Activated CD8-positive, alpha-beta memory T cell treated with anti-CD3 and anti-CD28 coated beads for 48 hours (primary cell): Measurements from ENCODE around the gene MMEL1.
"Not testable (repeated sequence)": the region's sequence is repeated elsewhere in the genome, so short reads cannot be mapped to it uniquely, and the experiment has no call there.

Source experiments
- DNase-seq, 3 experiments: peaks; one replicate each; pipeline ENCODE4 v3.0.0-alpha.2; 2020; ENCODE audit warnings: low read depth in 2 of 3, low spot score in 2 of 3

The MMEL1 gene

DNA sequence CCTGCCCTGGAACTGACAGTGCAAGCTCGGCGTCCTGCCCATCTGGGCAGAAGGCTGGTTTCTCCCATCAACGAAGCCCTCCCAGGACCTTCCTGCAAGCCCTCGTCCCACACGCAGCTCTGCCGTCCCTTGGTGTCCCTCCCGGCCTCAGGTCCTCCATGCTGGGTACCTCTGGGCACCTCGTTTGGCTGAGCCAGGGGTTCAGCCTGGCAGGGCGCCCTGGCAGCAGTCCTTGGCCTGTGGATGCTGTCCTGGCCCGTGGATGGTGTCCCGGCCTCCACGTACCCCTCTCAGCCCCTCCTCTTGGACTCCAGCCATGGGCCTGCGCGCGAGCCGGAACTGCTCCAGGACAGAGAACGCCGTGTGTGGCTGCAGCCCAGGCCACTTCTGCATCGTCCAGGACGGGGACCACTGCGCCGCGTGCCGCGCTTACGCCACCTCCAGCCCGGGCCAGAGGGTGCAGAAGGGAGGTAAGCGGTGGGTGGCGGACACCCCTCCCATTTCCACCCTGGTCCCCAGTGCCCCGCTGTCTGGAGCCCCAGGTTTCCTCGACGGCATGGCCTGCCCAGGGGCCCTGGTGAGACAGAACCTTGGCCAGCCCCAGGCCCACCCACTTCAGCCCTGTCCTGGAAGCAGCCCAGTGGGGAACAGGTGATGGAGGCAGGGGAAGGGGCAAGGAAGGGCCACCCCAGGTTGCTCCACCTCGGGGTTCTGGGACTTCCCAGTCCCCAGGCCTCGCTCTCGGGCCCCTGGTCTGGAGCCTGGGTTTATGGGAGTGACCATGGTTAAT is 73.1 kb downstream of the MMEL1 start:
- DNase-seq = no peak

DNA sequence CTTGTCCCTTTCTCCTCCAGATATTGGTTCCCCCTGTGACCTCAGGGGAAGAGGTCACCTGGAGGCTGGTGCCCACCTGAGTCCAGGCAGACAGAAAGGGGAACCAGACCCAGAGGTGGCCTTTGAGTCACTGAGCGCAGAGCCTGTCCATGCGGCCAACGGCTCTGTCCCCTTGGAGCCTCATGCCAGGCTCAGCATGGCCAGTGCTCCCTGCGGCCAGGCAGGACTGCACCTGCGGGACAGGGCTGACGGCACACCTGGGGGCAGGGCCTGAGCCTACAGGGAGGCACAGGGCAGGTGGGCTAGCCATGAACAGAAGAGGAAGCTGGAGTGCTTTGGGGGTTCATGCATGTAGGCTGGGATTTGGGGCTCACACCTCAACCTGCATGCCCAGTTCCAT is 74.0 kb downstream of the MMEL1 start:
- no peak for DNase-seq

DNA sequence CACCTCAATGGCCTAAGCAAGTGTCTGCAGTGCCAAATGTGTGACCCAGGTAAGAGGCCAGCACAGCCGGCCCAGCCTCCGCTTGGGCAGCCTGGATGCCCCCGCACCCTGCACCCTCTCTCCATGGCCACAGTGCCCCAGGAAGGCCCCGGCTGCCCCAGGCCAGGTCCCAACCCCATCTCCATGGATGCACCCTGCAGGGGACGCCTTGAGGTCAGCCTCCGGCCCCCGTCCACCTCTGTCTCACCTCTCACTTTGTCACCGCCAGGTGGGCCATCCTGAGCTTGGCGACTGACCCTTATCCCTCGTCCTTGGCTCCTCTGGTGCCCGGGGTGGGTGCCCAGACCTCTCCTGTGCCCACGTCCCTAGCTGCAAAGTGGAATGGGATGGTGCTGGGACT is 74.4 kb downstream of the MMEL1 start:
- no peak for DNase-seq

DNA sequence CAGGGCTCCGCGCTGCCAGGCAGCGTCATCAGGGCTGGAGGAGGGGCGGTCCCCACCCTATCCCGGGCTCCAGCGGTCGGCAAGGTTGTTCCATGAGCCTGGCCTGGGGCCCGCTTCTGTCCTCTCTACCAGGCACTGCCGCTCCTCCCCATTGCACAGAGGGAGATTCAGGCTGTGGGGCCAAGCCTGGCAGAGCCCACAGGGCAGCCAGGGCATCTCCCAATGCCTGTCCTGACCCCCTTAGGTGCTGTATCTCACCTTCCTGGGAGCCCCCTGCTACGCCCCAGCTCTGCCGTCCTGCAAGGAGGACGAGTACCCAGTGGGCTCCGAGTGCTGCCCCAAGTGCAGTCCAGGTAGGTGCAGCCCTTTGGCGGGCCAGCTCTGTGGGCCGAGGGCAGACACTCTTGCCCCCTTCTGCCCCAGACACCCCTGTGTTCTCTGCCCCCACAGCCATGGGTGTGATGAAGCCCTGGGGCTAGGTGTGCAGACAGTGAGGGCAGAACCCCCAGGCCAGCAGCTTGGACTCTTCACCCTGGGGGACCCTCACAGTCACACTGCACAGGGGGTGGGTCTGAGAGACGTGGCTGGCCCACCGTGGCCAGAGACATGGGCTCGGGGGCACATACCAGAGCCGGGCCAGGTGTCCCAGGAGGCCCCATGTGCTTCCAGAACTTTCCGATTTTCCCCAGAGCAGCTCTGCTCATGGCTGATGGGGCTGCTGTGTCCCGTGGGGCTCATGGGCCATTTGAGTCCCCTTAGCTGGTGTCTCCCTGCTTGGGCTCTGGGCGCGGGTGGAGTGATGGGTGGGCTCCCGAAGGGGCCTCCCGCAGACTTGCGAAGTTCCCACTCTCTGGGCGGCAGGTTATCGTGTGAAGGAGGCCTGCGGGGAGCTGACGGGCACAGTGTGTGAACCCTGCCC is 75.1 kb downstream of the MMEL1 start:
- DNase-seq = no peak

DNA sequence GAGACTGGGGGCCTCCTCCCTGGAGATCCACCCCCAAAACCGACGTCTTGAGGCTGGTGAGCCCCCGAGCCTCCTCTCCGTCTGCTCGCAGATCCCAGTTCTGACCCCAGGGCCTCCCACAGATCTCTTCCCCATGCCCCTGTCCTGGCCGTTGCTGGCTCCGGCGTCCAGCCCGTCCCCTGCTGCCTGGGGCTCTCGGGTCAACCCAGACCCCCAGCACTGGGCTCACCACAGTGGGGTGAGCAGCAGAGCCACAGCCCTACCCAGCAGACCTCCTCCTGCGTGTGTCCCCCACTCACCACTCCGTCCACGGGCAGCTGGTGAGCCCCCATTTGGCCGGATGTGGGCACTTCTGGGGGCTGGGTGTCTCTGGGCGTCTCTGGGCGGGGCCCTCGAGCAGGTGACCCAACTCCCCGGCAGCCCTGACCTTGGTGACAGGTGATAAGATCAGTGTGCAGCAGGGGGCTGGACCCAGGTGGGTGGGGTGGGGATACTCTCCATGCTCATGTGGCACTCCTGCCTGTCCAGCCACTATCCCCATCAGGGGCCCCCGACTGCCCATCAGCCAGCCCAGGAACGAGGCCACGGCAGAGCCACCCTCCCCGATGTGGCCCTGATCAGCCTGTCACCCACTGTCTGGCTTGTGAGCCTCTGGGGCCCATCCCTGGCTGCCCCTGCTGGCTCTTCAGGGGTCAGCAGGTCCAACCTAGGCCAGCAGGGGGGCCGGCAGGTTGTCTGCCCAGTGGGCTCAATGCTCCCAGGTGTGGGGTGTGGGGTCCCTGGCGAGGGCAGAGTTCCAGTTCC is 75.9 kb downstream of the MMEL1 start:
- peak in 1 of 3 experiments; percentile 39 for DNase-seq

DNA sequence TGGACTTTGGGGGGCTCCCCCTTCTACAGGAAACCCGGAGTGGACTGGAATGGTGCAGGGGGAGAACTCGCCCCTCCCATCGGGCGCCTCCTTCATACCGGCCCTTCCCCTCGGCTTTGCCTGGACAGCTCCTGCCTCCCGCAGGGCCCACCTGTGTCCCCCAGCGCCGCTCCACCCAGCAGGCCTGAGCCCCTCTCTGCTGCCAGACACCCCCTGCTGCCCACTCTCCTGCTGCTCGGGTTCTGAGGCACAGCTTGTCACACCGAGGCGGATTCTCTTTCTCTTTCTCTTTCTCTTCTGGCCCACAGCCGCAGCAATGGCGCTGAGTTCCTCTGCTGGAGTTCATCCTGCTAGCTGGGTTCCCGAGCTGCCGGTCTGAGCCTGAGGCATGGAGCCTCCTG is 76.5 kb downstream of the MMEL1 start, which contains the start of gene TNFRSF14:
Gene TNFRSF14 (plus strand): TSS at position 95 of the 401 bp plus-strand sequence. CDS start 294 bp downstream, at position 389.
- peak in 2 of 3 experiments; percentile 53 for DNase-seq

DNA sequence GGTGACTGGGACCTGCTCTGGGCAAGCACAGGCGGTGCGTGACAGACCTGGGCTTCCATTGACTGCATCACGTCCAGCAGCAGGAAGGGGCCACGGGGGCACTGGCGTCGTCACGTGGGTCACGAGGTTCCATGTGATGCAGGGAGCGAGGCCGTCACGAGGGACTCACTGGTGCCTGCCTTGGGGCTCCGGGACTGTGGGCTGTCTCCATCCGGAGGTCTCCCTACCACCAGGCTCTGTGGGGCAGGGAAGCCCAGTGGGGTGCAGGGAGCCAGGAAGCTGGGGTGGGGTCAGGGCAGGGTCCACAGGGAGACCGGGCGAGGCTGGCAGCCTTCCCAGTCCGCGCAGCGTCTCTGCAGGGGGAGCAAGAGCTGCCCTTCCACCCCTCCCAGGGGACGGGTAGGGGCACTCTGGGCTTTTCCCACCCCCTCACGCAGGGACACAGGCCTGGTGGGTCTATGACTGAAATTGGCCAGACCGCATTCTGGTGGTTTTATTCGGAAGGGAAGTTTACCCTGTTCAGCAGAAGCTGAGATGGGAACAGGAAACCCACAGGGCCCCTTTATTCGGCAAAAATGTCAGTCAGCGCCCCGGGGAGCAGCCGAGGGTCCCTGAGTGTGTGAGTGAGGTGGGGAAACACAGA is 77.1 kb downstream of the MMEL1 start:
- peak; percentile 57 to 76 (median 72) for DNase-seq

DNA sequence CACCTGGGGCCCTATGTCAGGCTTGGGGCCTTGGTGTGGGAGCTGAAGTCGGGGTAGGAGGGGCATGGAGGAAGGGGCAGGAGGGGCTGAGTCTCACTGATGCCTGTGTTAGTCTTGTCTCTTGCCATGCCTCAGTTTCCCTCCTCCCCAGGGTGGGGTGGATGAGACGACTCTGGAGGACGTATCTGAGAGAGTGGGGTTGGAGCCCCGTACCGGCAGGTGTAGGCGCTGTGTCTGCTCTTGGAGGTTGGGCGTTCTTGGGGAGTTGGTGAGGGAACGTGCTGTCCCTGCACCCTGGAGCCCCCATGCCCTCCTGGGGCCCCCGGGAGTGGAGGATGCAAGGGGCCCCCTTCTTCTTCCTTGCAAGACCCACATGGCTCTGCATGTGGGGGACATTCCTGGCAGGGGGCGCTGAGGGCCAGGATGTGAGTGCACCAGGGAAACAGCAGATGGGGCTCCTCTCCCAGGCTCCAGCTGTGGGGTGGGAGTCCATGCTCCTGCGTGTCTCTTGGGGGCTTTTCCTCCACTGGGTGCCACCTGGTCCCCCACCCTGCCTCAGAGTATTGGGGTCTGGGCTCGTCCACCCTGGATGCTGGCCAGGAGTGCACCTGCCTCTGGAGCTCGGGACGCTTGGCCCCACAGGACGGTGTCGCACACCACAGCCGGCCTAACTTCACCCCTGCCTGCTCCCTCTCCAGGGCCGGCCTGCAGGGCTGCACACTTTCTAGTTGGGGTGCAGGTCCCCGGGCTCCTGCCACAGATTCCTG is 78.0 kb downstream of the MMEL1 start:
- DNase-seq = peak in 2 of 3 experiments; percentile 22 to 41

DNA sequence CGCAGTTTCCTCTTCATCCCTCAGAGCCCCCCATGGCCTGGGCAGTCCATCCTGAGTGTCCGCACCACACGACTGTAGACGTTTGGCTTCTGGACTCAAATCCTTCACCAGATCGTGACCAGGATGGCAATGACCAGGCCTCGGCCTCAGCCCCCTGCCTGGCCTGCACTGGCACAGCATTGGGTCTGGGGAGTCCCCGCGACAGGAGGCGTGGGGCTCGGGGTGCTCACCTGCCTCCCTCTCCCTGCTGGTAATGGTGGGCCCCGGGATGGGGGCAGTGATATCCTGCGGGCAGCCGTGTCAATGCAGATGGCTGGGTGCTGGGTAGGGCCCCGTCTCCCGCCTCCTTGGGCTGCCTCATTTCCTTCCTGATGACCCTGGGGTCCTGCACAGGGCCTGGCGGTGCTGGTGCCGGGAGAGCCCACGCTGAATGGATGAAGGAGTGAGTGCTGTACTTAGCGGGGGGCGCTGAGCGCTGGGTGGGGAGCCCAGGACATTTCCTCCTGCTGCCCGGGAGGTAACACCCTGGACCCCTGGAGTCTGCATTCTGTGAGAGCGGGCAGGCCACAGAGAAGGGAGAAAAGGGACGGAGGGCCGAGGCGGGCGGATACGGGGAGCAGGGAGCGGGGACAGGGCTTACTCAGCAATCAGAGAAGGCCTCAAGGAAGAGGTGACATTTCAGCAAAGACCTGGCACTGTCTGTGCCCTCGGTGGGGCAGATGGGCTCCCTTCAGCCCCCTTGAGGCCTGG is 78.8 kb downstream of the MMEL1 start:
- no peak for DNase-seq

DNA sequence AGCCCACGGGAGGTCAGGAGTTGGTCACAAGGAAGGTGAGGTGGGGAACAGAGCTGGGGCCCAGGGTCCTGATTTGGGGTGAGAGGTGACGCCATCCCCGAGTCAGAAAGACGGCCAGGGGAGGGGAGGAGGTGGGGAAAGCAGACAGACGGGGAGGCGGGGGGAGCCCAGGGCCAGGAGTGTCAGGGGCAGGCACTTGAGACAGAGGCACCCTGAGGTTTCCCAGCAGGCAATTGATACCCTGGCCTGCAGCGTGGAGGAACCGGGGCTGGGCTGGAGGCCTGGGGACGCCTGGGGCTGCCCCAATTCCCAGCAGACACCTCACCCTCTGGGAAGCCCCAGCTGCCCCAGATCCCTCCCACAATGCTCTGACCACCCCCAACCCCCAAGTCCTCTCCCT is 79.7 kb downstream of the MMEL1 start:
- DNase-seq = not testable (repeated sequence)

DNA sequence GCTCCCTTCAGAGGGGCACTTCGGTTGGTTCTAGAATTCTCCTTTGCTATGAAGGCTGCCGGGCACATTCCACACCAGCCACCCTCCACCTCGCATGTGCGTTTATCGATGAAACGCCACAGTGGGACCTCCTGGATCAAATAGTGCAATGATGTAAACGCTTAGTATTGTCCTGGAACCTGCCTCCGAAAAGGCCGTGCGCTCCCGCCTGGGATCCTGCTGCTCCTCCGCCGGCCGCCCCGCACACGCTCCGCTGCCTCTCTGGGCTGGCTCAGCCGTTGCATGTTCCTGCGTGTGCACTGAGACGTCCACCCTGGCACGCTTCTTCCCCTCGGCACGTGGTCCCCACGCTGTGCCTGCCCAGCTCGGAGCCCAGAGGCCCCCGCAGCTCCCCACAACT is 80.6 kb downstream of the MMEL1 start:
- no peak for DNase-seq

DNA sequence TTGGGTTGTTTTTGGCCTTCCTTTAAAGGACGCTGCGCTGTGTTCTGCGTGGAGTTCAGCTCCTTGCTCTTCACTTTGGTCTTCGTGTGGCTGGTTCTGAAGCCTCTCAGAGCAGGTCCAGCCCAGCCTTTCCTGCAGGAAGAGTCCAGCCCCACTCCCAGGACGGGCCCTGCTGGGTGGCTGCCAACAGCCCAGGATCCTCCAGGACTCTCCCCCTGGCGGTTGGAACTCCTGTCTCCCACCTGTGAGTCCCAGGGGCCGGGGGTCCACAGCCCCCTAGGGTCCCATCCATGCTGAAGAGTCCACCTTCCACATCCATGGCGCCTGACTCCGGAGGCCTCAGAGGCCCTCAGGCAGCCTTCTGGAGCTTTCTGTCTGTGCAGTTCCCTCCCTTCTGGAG is 81.3 kb downstream of the MMEL1 start:
- not testable (repeated sequence) for DNase-seq

DNA sequence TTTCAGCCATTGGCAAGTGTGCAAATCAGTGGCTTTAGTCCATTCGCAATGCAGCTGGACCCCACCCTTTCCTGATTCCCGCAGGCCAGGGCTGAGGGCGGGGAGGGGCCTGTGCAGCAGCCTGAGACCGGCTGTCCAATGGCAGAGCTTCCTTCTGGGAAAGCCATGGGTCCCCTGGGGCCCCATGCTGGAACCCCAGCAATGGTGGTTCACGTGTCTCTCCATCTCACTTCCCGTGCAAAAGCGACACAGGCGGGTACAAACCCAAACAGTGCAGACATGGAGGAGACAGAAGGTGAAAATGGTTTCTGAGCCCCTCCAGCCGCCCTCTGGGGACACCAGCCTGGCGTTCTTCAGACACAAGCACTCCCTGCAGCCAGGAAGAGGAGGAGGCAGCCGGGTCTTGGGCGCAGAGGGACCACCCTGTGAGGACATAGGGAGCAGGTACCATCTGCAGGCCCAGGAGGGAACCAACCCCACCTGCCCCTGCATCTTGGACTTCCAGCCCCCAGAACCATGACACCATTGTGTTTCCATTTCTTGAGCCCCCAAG is 82.4 kb downstream of the MMEL1 start:
- DNase-seq = not testable (repeated sequence)

DNA sequence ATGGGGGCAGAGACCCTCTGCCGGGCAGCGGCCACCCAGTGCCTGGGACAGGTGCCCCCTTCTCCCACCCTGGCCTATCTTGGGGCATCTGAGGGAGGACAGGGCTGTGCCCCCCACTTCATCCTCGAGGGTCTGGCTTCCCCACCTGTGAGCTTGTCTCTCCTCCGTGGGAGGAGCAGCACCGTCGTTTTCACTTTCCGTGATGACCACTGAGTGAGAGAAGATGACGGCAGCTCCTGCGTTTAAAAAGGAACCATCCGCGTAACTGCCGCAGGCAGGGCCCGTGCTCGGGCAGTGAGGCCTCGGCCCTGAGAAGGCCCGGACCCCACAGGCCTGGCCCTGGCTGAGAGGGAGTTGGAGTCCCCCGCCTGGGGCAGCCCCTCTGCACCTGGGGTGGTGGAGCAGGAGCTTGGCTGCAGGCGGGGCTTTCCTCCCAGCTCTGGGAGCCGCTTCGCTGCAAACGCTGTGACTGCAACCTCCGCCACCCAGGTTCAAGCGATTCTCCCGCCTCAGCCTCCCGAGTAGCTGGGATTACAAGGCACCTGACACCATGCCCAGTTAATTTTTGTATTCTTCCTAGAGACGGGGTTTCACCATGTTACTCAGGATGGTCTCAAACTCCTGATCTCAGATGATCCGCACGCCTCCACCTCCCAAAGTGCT is 83.3 kb downstream of the MMEL1 start:
- DNase-seq = not testable (repeated sequence)

DNA sequence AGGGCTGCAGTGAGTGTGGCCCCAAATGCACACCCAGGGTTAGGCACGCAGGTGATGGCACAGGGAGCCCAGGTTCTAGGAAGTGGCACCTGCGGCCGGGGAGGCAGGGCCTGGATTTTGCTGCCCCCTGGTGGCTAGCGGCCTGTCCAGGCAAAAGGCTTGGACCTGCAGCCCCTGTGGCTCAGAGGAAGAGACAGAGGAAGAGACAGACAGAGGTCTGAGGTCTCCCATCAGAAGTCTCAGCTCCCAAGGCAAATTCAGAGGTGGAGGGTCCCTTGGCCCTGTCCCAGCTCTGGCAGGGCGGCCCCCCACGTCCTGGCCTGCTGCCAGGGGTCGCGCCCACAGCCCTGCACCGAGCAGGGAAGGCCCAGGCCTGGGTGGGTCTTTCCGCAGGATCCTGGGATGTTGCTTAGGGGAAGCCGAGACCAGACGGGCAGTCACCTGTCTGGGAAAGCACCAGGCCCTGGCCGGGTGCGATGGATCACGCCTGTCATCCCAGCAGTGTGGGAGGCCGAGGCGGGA is 84.7 kb downstream of the MMEL1 start:
- peak in 2 of 3 experiments; percentile 77 to 78 for DNase-seq

DNA sequence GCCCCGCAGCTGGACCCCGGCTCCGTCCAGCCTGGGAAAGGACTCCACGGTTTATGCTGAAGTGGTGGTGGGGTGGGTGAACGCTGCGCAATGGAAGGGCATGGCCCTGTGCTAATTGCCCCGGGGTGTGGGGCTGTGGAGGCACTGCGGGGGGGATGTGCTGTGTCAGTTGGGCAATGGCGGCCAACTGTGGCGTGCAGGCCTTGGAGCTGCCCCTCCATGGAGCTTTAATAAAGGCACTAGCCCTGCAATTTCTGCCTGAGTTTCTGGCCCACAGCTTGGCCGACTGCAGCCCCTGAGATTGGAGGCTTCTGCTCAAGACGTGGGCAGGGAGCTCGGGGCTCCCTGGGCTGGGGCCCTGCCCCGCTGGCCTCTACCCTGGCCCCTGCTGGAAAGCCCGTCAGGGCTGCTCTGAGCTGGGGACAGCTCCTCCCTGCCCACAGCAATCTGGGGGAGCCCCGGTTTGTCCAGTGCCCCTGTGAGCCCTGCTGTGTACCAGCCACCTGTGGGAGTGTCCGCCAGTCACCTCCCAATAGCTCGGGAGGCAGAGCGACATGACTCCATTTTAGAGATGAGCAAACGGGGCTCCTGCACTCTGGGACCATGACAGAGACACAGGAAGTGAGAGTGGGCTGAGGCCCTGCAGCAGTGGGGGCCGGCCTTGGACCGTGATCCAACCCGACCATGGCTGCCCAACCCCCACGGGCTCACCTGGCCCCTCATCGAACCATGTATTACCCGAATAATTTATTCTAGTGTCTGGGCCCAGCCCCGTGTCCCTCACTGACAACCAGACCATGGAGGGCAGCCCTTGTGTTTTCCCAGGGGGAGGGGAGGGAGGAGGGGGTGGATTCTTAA is 85.4 kb downstream of the MMEL1 start:
- DNase-seq = no peak
